SH-SY5Y (cell line): Measurements from ENCODE around the gene OTP.

Experiments used
- GATA2 ChIP-seq: IDR thresholded peaks from 2 replicates; pipeline ENCODE4 v1.6.1; 2011; ENCODE audit warnings: mild to moderate bottlenecking, low read depth, low read length
- GATA3 ChIP-seq: IDR thresholded peaks from 2 replicates; pipeline ENCODE4 v1.6.1; 2011; ENCODE audit warnings: low read depth, mild to moderate bottlenecking, low read length, moderate library complexity

DNA sequence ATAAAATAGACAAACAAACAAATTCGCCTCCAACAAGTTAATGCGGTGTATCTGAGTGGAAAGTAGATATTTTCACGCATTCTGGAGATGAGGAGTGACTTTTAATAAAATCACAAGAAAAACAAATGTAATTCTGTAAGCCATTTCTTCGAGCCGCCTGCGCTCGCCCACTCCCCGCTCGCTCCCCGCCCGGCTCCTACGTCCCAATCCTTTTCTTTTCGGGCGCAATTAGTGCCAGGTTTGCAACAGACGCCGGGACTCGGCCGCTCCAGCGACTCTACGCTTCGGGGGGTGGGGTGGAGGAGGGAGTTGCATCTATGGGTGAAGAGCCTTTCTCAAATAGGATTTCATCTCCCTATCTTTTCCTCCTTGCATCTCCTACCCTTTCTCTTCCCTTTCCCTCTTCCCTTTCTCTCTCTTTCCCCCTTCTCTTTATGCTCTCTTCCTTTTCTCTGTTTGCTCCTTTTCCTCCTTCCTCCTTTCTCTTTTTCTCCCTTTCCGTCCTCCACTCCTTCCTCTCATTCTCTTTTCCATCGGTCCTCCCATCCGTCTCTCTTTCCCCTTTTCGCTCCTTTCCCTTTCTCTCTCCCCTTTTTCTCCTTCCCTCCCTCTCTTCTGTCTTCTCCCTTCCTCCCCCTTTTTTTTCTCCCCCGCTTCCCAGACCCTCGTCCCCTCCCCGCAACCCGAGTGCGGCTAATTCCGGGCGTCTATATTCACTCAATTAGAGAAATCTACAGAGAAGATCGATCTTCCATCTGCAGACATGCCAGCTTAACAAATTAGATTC lies 6.1 kb upstream of the OTP start:
- TF ChIP-seq GATA2 = no peak
- TF ChIP-seq GATA3 = no peak
